Mucosa of stomach (tissue), 1 donor: ENCODE measurements around the gene DGKI.

Experiments used
- H3K27me3 ChIP-seq: one replicate; pipeline ENCODE4 v1.7.0; 2013; ENCODE audit warnings: mild to moderate bottlenecking, low read length; ENCODE audit not compliant: control insufficient read depth, insufficient read depth
- H3K36me3 ChIP-seq: one replicate; pipeline ENCODE4 v1.7.0; 2013; ENCODE audit warnings: low read length; ENCODE audit not compliant: control insufficient read depth, insufficient read depth
- H3K4me1 ChIP-seq: one replicate; pipeline ENCODE4 v1.7.0; 2013; ENCODE audit warnings: mild to moderate bottlenecking, low read length; ENCODE audit not compliant: control insufficient read depth, insufficient read depth
- H3K4me3 ChIP-seq: one replicate; pipeline ENCODE4 v1.7.0; 2013; ENCODE audit warnings: low read length
- H3K9ac ChIP-seq: one replicate; pipeline ENCODE4 v1.7.0; 2013; ENCODE audit warnings: mild to moderate bottlenecking, low read length, moderate library complexity
- H3K9me3 ChIP-seq: one replicate; pipeline ENCODE4 v1.7.0; 2013; ENCODE audit warnings: mild to moderate bottlenecking, low read length, moderate library complexity; ENCODE audit not compliant: control insufficient read depth
- donor health status: Pancreatic carcinoma.

Gene DGKI

DNA sequence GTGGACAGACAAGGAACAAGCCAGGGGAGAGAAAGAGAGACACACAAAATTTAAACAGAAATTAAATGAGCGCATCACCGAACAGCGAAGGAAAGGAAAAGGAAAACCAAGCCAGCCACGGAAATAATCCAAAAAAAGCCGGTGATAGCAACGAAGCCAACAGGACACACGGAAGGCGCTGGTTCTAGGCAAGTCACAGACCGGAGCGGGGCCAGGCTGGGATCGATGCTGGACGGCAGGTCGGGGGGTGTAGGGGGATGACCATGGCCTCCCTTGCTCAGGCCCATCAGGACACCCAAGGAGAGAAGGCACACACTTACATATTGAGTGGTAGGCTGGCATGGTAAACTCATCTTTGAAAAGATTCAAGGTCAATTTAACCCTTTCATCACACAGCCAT, 300.8 kb downstream of the DGKI start:
- H3K36me3 ChIP-seq = no peaks in the 10 kb centered on the region
- H3K4me1 ChIP-seq = no peaks in the 10 kb centered on the region
- H3K27me3 ChIP-seq = no peaks in the 10 kb centered on the region
- no peaks in the 10 kb centered on the region for H3K9me3 ChIP-seq
- H3K4me3 ChIP-seq = no peak overlapping the region
- no peak overlapping the region for H3K9ac ChIP-seq

DNA sequence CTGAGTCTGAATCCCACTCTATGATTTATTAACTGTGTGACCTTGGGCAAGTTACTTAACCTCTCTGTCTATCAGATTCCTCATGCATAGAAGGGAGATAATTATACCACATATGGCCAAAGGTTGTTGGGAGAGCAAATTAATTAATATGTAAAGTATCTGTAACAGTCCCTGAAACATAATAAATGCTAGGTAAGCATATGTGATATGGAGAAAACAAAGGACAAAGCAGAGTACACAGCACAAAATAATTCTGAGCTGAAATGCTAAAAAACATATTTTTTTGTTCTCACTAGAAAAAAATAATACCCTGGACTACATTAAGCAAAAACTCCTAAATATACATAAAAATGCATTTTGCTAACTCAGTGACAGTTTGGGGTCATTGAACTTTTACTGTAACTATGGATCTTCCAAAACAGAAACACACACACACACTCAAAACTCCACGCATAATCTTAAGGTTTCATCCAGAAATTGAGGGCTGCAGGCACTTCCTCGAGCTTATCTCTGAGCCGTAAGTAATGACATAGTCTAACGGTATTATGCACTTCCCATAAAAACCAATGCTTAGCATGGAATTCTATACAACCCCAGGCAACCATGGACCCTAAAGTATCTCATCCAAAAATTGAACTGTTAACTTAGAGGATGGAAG, 301.6 kb downstream of the DGKI start:
- Histone ChIP-seq H3K4me1 (no peaks in the 10 kb centered on the region), H3K4me3 (no peak overlapping the region), H3K27me3 (no peaks in the 10 kb centered on the region), H3K36me3 (no peaks in the 10 kb centered on the region), H3K9me3 (no peaks in the 10 kb centered on the region), H3K9ac (no peak overlapping the region)

DNA sequence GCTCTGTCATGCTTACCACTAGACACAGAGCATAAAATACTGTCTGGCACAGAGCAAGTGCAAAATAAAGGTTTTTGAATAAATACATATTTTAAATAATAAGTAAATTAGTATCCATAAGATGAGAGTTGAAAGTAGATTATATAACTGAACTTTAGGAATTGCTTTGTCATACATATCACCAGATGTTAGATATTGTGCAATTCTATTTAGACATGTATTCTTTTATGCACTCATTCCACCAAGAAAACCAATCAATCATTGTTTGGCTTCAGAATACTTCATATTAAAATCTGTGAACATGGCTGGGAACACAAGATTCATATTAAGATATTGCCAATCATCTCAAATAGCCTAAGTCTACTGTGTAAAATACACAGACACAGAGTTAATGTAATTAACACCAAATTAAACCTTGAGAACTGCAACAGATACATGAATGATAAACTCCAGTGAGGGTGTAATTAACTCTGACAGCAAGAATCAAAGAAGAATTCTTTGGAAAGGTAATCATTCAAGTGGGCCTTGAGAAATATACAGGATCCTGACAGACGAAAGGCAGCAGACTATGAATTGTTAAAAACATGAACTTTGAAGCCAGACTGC, 302.2 kb downstream of the DGKI start:
- H3K9me3 ChIP-seq = no peaks in the 10 kb centered on the region
- H3K27me3 ChIP-seq = no peaks in the 10 kb centered on the region
- no peak overlapping the region for H3K4me3 ChIP-seq
- H3K36me3 ChIP-seq = no peaks in the 10 kb centered on the region
- H3K9ac ChIP-seq = no peak overlapping the region
- H3K4me1 ChIP-seq = no peaks in the 10 kb centered on the region

DNA sequence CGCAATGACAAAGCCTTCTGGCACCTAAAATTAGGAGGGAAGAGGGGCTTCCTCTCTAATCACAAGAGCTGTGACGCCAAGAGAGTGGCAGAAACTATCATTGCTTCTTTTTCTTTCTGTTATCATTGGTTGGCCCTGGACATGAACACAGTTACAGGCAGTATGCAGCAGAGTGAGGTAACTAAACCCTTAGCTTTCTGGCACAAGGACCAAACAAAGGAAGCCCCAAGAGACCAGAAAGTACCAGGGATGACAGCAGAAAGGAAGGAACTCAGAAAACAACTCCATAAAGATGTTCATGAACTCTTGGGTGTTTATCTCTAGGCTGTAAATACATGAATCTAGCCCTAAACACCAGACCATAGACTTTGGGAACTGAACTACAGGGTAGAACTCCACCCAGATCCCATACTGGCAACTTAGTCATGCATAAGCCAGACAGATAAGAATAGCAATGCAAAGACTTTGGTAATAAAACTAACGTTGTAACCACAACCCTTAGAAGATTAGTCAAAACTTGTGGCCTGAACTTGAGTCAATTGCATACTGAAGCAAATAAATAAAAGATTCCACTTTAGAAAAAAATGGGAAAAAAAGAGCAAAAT, 307.6 kb downstream of the DGKI start:
- Histone ChIP-seq H3K27me3 (no peaks in the 10 kb centered on the region), H3K9me3 (no peaks in the 10 kb centered on the region), H3K4me3 (no peak overlapping the region), H3K9ac (no peak overlapping the region), H3K36me3 (no peaks in the 10 kb centered on the region), H3K4me1 (no peaks in the 10 kb centered on the region)

DNA sequence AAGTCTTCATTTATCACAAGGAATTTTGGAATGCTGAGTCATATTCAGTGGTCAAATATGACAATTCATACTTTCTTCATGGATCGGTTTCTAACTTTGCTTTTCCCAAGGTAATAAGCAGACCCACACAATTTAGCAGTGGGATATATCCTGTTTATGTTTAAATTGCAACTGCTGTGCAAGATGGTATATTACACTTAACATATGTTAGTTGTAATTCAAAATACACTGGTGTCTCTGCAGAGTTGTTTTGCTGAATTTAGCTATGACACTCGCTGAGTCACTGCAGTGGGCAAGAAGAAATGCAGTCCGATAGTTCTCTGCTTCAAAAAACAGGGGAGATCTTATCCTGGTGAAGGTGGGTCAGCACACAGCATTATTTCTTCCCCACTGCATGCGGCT, 308.4 kb downstream of the DGKI start:
- H3K9ac ChIP-seq = no peak overlapping the region
- H3K4me1 ChIP-seq = no peaks in the 10 kb centered on the region
- no peaks in the 10 kb centered on the region for H3K36me3 ChIP-seq
- no peak overlapping the region for H3K4me3 ChIP-seq
- no peaks in the 10 kb centered on the region for H3K9me3 ChIP-seq
- H3K27me3 ChIP-seq = no peaks in the 10 kb centered on the region

DNA sequence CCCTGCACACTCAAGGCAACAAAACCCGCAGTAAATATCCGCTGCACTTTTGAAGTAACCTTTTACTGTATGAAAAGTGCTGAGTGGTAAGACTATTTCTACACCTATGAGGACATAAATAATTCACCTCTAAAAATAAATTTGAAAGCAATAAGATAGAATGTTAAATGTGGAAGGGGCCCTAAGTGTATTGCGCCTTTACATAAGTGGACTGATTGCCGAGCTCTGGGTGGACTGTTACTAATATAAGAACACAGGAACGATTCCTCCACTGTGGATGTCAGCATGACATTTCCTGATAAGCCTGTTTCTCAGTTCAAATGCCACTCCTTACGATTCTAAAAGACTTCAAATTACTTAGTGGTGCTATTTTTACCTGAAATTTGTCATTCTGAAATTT, 311.2 kb downstream of the DGKI start:
- H3K36me3 ChIP-seq = no peaks in the 10 kb centered on the region
- no peak overlapping the region for H3K9ac ChIP-seq
- H3K9me3 ChIP-seq = no peaks in the 10 kb centered on the region
- no peaks in the 10 kb centered on the region for H3K27me3 ChIP-seq
- no peaks in the 10 kb centered on the region for H3K4me1 ChIP-seq
- H3K4me3 ChIP-seq = no peak overlapping the region

DNA sequence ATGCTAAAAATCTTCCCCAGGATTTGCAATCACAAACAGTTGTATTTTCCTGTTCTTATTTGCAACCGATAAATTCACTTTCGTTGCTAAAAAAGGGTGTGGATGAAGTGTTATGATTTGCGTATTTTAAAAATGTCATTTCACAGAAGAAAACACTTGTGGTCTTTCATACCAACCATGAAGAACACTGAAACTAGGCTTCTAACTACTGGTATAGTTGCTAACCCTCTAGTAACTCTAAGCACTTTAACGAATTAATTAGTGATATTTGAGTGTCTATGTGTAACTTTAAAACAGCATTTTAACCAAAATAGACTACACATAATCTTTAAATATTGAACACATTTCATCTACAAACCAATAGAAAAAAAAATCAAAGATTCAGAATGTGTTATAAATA, 315.1 kb downstream of the DGKI start:
- Histone ChIP-seq H3K9me3 (no peaks in the 10 kb centered on the region), H3K27me3 (no peaks in the 10 kb centered on the region), H3K4me1 (no peaks in the 10 kb centered on the region), H3K9ac (no peak overlapping the region), H3K36me3 (no peaks in the 10 kb centered on the region), H3K4me3 (no peak overlapping the region)

DNA sequence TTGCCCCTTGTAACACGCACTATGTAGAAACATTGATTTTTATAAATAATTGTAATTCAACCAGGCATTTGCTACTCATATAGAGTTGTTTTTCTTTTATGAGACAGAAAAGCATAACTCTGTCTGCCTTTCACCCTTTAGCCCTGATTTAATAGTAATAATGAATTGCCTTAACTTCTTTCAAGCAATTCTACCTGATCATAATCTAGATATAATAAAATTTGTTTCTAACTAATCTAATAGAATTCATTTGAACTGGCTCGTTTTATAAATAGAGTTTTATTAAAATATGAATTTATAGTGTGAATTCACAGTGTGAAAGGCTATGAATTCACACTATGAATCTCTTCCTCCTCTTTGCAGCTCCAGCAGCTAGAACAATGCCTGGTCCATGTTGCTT, 319.1 kb downstream of the DGKI start:
- Histone ChIP-seq H3K27me3 (no peaks in the 10 kb centered on the region), H3K9ac (no peak overlapping the region), H3K36me3 (no peaks in the 10 kb centered on the region), H3K9me3 (no peaks in the 10 kb centered on the region), H3K4me1 (no peaks in the 10 kb centered on the region), H3K4me3 (no peak overlapping the region)

DNA sequence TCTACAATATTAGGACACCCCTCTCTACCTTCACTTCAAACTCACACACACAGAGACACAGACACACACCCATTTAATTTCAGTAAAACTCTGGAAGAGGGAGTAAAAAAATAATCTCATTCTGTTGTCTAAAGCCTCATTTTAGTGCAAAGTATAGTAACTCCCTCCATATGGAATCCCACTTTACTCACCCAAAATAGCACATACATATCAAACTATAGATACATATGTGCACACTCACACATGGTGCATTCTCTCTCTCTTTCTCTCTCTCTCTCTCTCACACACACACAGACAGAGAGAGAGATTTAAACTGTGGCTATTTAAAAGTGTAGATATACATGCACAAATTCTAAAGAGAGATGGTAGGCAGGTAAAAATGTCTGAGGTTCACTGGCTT, 323.6 kb downstream of the DGKI start:
- no peaks in the 10 kb centered on the region for H3K4me1 ChIP-seq
- H3K36me3 ChIP-seq = no peaks in the 10 kb centered on the region
- no peaks in the 10 kb centered on the region for H3K9me3 ChIP-seq
- H3K9ac ChIP-seq = no peak overlapping the region
- no peaks in the 10 kb centered on the region for H3K27me3 ChIP-seq
- no peak overlapping the region for H3K4me3 ChIP-seq

DNA sequence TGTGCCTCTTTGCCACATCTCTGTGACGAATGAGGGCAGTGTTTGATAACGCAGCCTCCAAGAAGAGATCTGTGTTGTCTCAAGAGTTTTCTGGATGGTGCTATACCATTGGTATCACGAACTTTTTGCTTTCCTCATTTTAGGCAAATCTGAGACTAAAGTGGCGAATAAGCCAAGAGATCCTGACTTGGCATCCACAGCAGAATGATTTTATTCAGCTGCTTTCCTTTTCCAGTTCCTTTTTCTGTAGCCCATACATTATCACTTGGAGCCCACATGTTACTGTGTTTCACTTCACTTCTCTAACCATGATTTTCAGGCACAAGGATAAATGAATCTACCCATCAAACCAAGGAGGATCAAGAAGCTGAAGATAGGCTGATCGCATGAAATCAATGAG, 325.3 kb downstream of the DGKI start:
- Histone ChIP-seq H3K36me3 (no peaks in the 10 kb centered on the region), H3K4me1 (no peaks in the 10 kb centered on the region), H3K4me3 (no peak overlapping the region), H3K27me3 (no peaks in the 10 kb centered on the region), H3K9ac (no peak overlapping the region), H3K9me3 (no peaks in the 10 kb centered on the region)

DNA sequence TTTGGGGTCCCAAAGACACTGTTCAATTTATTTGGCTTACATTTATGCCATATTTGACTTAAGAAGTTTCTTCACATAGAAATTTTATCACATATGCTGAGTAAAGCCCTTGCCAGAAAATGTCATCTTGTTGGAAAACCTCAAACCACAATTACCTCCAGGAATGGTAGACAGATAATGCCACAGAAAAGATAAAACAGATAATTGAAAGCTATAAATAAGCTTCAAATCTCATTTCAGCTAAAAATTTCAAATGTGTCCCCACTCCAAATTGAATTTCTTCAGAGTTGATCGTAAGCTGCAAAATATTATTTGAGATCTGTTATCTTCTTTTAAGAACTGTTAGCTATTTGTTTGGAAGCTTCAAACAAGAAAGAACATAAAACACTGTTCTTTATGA, 326.8 kb downstream of the DGKI start:
- Histone ChIP-seq H3K4me1 (no peaks in the 10 kb centered on the region), H3K4me3 (no peak overlapping the region), H3K36me3 (no peaks in the 10 kb centered on the region)

DNA sequence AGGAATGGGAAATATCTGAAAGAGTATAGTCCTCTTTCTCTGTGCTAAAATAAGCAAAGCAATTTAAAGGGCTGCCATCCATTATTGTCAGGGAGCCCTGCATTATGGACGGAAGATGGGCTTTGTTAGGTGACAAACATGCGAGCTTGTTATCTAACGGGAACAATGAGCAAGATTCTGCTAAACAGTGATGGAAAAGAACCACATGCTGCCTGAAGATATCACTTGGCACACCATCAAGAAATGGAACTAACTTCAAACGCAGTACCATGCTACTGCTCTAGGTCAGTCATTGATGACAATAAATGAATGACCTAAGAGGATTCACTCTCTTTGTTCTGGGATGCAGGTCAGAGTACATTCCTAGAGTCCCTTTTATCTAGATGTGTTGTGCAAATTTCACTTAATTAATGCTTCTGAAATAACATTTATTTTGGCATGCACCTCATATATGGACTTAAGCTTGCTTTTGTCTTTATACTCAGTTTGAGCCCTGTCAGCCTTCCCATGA, 327.5 kb downstream of the DGKI start:
- Histone ChIP-seq H3K9ac (no peak overlapping the region), H3K4me3 (no peak overlapping the region), H3K4me1 (no peaks in the 10 kb centered on the region), H3K9me3 (no peaks in the 10 kb centered on the region), H3K36me3 (no peaks in the 10 kb centered on the region), H3K27me3 (no peaks in the 10 kb centered on the region)

More for the DNA sequence above, 326.8 kb downstream of the DGKI start:
- Histone ChIP-seq H3K27me3 (no peaks in the 10 kb centered on the region), H3K9me3 (no peaks in the 10 kb centered on the region), H3K9ac (no peak overlapping the region)
